ENCODE results near the gene EIF3A.
A peak's percentile ranks its signal among the peaks of the same experiment; 100 is the strongest.
"Not testable (repeated sequence)": the region's sequence is repeated elsewhere in the genome, so short reads cannot be mapped to it uniquely, and the experiment has no call there.

Gene EIF3A, protein sequence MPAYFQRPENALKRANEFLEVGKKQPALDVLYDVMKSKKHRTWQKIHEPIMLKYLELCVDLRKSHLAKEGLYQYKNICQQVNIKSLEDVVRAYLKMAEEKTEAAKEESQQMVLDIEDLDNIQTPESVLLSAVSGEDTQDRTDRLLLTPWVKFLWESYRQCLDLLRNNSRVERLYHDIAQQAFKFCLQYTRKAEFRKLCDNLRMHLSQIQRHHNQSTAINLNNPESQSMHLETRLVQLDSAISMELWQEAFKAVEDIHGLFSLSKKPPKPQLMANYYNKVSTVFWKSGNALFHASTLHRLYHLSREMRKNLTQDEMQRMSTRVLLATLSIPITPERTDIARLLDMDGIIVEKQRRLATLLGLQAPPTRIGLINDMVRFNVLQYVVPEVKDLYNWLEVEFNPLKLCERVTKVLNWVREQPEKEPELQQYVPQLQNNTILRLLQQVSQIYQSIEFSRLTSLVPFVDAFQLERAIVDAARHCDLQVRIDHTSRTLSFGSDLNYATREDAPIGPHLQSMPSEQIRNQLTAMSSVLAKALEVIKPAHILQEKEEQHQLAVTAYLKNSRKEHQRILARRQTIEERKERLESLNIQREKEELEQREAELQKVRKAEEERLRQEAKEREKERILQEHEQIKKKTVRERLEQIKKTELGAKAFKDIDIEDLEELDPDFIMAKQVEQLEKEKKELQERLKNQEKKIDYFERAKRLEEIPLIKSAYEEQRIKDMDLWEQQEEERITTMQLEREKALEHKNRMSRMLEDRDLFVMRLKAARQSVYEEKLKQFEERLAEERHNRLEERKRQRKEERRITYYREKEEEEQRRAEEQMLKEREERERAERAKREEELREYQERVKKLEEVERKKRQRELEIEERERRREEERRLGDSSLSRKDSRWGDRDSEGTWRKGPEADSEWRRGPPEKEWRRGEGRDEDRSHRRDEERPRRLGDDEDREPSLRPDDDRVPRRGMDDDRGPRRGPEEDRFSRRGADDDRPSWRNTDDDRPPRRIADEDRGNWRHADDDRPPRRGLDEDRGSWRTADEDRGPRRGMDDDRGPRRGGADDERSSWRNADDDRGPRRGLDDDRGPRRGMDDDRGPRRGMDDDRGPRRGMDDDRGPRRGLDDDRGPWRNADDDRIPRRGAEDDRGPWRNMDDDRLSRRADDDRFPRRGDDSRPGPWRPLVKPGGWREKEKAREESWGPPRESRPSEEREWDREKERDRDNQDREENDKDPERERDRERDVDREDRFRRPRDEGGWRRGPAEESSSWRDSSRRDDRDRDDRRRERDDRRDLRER (N-terminal part only)

DNA sequence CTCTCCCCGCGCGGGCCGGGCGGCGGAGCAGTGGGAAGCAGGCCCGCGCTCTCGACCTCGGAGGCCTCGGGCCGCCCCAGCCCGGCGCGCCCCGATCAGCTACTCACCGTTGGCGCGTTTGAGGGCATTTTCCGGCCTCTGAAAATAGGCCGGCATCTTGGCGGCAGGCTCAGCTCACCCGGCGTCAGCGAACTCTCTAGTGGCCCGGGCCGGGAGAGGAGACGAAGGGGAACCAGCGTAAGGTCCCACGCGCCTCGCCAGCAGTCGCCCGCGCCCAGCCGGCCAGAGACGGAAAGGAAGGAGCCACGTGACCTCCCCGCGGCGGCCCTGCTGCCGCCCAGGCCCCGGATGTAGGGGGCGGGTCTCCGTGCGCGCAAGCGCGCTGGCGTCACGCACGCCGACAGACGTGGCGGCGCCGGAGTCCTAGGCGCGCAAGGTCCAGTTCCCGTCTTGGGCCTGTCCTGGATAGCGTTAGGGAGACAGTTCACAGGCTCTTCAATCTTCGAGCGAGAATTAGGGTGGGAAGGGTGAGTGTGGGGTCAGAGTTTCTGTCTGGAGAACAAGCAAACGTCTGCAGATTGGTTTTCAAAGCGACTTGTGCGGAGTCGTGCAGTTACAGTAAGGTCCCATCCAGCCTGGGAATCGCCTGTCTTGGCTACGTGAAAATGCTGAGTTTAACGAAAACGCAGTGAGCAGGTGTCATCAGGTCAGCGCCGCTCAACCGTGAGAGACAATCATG, at the start of gene EIF3A:
EIF3A (minus strand) TSS at position 297 of the 739 bp plus-strand sequence; CDS start at position 156, 141 bp downstream.
- peak; percentile 92 for DNase-seq

DNA sequence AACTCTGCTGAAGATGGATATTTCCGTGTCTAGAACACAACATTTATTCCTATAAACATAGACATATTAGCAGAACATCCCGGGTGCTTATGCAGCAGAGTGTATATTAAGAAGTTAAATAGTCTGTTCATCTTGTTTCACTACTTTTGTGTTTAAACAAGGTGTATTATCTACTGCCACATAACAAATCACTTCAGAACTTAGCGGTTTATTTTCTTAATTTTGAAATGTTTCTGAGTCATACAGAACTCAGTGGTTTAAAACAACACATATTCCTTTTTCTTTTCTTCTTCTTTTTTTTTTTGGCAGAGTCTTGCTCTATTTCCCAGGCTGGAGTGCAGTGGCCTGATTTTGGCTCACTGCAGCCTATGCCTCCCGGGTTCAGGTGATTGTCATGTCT, 49.1 kb upstream of the EIF3A start:
- no peak for DNase-seq

DNA sequence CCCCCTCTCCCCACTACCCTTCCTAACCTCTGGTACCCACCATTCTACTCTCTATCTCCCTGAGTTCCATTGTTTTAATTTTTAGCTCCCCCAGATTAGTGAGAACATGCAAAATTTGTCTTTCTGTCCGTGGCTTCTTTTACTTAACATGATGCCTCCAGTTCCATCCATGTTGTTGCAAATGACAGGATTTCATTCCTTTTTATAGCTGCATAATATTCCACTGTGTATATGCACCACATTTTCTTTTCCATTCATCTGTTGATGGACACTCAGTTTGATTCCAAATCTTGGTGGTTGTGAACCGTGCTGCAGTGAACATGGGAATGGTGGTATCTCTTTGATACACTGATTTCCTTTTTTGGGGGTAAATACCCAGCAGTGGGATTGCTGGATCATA, 45.3 kb upstream of the EIF3A start:
- DNase-seq: no peak

DNA sequence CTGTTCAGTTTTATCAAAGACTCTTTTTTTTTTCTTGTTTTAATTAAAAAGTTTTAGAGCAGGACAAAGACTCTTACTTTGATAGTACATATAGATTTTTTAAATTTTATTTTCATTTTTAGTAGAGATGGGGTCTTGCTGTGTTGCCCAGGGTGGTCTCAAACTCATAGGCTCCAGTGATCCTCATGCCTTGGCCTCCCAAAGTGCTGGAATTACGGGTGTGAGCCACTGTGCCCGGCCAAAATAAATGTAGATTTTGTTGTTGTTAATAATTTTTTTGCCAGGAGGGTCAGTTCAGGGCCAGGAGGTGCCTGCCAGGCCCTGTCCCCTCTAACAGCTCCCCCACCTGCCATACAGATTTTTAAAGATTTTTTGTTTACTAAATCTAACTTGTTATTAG, 40.3 kb upstream of the EIF3A start:
- no peak for DNase-seq

DNA sequence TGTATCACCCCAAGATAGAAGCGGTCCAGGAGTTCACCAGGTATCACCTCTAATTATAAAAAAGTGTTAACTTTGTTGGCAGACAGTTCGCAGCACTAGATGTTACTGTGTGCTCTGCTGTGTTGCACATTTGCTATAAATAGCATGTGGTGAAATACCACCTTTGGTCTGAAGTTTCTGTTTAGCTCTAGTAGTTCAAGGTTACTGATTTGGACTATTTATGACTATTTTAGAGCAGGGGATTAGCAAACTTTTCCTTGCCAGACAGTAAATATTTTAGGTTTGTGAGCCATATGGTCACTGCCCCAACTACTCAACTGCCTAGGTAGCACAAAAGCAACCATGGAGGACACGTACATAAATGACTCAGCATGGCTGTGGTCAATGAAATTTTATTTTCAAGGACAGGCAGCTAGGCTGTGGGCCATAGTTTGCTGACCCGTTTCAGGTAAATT, 39.8 kb upstream of the EIF3A start:
- DNase-seq: peak; percentile 77

DNA sequence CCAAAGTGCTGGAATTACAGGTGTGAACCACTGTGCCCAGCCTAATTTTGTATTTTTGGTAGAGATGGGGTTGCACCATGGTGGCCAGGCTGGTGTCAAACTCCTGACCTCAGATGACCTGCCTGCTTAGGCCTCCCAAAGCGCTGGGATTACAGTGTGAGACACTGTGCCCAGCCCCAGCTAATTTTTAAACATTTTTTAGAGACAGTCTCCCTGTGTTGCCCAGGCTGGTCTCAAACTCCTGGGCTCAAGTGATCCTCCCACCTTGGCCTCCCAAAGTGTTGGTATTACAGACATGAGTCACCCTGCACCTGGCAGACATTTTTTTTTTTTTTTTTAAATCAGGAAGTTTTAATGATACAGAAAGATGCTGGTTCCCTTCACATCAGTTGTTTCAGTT, 38.8 kb upstream of the EIF3A start:
- DNase-seq: no peak

DNA sequence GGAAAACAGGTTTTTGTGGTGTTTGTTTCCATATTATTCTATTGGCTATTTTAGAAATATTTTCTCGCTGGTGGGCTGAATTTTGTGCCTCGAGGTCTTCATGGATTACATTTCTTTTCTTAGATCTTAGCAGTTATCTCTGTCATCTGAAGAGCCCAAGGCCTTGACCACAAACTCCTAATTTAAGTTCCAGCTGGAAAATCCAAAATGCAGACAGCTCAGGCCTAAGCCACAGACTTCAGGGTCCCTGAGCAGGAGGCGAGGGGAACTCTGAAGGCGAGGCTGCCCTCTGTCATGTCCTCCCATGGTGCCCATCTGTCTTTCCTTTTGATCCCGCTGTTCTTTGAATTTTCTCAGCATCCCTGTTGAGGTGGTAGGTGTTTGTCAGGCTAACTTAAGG, 37.6 kb upstream of the EIF3A start:
- no peak for DNase-seq

DNA sequence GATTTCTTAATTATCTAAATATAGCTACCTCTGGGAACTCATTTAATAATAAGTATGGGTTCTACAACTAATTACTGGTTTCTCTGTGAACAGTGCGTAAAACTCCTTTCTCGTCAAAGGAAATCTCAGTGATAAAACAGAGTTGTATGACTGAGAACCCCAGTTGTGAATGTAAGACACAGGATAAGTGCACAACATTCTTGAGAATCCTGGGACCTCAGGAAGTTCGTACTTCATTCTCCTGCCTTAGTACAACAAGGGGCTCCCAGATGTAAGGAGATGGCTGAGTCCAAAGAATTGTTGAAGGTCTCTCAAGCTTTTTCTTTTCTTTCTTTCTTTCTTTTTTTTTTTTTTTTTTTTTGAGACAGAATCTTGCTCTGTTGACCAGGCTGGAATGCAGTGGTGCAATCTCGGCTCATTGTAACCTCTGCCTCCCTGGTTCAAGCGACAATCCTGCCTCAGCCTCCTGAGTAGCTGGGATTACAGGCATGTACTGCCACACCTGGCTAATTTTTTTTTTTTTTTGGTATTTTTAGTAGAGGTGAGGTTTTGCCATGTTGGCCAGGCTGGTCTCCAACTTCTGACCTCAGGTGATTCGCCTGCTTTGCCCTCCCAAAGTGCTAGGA, 35.8 kb upstream of the EIF3A start:
- DNase-seq: no peak

DNA sequence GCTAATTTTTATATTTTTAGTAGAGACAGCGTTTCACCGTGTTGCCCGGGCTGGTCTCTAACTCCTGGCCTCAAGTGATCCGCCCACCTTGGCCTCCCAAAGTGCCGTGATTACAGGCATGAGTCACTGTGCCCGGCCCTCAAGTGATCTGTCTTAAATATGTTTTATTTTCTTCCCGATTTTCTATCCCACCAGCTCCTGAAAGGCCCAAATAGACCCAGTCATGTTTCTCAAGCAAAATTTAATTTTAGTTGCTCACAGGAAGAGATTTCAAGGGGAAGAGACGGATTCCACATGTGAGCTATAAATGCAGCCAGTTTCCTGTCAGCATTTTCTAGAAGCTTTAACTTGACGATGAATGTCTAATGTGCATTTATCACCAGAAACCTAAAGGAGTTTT, 35.3 kb upstream of the EIF3A start:
- no peak for DNase-seq

DNA sequence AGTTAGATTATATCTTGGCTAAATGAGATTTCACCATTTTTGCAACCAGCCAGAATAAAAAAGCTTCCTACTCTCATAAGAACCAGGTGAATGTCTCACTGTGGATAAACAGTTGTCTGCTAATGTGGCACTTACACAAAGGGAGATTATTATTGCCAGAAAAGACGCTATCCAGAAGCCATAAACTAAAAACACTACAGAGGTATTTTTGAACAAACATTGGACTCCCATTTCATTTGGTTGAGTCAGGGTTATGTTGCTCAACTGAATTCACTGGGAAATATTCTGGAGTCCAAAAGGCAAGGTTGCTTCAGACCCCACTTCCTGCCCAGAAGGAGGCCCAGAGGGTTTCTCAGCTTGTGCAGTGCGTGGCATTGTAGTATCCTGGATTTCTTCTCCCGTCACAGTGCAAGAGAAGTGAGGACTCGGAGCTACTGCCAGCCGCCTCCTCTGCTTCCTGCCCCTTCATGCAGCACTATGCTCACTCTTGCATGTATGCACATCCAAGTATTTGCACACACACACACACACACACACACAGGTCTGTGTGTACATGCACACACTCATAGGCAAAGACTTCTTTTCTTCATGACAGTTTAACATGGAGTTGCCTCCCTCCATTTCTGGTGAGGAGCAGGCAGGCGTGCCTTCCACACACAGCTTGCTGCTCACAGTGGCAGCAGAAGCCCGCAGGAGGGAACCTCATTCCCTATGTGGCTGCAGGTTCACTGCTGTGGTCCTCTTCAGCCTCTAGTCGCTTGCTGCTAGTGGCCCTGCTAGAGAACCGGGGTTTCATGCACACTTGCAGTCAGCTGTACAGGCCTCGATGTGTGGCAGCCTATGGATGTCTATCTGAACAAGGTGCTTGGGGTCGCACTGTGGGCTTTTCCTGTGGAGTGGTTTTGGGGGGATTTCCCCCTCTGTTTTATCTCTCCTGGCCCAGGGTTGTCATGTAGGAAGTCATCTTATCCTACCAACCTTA, 33.4 kb upstream of the EIF3A start:
- peak; percentile 95 for DNase-seq

DNA sequence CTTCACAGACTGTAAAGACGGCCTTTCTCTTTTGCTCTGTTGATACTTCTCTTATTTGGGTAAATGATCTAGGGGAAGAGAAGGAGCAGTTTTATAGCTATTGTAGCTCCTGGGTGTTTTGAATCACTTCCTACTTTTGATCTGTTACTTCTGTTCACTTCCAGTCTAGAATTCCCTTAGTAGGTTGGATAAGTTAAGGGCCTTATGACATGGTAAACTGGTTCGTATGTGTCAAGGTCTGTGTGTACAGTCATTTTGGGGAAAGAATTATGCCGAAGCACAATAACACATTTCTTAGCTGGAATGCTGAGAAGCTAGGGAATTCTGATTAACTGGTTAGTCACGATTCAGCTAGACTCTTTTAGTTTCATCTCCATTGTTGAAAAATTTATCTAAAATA, 31.4 kb upstream of the EIF3A start:
- peak; percentile 86 for DNase-seq

DNA sequence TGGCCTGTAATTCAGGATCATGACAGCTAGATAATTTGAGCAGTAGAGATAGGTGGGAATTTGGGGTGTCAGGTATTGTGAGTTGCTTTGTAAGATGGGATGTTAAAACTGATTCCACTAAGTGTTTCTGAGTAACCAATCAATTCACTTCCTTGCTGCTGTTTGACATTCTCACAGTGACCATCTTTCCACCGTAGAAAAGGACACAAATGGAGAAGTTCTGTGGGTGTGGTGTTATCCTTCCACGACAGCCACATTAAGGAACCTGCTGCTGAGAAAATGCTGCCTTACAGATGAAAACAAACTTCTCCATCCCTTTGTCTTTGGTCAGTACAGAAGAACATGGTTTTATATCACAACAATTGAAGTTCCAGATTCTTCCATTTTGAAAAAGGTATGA, 27.2 kb upstream of the EIF3A start:
- not testable (repeated sequence) for DNase-seq

DNA sequence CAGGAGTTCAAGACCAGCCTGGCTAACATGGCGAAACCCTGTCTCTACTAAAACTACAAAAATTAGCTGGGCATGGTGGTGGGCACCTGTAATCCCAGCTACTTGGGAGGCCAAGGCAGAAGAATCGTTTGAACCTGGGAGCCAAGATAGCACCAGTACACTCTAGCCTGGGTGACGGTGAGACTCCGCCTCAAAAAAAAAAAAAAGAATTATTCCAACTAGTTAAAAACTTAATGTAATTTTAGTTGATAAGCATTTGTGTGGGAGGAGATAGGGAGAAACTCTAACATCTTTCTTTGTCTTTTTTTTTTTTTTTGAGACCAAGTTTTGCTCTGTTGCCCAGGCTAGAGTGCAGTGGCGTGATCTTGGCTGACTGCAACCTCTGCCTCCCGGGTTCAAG, 26.5 kb upstream of the EIF3A start:
- DNase-seq: not testable (repeated sequence)

DNA sequence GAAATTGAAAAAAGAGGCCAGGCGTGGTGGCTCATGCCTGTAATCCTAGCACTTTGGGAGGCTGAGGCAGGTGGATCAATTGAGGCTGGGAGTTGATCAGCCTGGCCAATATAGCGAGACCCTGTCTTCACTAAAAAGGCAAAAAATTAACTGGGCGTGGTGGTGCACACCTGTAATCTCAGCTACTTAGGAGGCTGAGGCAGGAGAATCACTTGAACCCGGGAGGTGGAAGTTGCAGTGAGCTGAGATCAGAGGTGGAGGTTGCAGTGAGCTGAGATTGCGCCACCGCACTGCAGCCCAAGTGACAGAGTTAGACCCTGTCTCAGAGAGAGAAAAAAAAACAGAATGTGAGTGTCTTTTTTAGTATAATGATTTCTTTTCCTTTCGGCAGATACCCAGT, 25.3 kb upstream of the EIF3A start:
- not testable (repeated sequence) for DNase-seq

DNA sequence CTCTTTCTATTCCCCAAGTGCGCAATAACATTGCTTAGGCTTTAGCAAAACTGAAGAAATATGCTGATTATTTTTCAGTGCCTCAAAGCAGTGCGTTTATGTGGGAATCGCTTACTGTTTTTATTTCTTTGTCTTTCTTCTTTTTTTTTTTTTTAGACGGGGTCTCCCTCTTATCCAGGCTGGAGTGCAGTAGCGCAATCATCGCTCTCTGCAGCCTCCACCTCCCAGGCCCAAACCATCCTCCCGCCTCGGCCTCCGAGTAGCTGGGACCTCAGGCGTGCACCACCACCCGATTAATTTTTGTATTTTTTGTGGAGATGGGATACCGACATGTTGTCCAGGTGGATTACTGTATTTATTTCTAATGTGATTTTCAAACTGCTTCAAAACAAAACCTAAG, 24.5 kb upstream of the EIF3A start:
- DNase-seq: no peak

DNA sequence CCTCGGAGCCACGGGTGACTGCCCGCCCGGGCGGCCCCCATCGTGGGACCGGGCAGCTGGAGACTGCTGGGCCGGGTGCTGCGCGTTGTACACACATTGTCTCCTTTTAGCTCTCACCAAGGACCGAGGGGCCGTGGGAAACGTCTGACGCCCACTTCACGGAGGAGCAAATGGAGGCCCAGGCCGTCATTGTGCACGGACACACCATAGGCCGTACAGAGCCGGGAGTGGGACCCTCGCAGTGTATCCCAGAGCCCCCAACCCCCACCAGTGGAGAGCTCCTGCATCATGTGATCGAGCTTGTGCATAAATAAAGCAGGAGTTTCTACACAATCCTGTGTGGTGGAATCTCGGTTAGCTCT, 24.0 kb upstream of the EIF3A start:
- peak; percentile 3 for DNase-seq

DNA sequence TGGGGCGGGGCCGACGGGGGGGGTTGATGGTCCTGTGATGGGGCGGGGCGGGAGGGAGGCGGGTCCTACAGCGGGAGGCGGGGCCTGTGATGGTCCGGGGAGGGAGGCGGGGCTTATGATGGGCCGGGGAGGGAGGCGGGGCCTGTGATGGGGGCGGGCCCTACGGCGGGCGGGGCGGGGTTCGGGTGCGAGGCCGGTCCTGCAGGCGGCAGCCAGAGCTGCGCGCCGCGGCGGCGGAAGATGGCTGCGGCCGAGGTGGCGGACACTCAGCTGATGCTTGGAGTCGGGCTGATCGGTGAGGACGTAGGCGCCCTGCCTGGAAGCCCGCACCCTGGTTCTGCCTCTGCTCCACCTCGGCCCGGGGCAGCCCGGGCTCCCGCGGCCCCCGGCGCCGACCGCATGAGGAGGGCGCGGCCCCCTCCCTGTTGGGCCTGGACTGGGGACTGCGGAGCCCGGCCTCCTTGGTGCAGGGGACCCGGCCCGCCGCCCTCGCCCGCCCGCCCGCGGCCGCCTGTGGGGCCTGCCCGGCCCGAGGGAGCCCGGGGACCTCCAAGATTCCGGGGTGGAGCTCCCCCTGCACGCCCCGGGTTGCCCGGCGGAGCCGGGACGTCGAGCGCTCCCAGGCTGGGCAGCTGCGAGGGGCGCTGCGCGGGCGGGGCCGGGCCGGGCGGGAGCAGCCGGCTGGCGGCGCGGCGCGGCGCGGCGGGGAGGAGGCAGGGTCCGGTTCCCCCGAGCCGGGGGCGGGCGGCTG, 23.5 kb upstream of the EIF3A start, which contains the start of gene DENND10:
DENND10 (plus strand) TSS at position 211 of the 751 bp plus-strand sequence; CDS start at position 241, 30 bp downstream.
- peak; percentile 73 for DNase-seq

DNA sequence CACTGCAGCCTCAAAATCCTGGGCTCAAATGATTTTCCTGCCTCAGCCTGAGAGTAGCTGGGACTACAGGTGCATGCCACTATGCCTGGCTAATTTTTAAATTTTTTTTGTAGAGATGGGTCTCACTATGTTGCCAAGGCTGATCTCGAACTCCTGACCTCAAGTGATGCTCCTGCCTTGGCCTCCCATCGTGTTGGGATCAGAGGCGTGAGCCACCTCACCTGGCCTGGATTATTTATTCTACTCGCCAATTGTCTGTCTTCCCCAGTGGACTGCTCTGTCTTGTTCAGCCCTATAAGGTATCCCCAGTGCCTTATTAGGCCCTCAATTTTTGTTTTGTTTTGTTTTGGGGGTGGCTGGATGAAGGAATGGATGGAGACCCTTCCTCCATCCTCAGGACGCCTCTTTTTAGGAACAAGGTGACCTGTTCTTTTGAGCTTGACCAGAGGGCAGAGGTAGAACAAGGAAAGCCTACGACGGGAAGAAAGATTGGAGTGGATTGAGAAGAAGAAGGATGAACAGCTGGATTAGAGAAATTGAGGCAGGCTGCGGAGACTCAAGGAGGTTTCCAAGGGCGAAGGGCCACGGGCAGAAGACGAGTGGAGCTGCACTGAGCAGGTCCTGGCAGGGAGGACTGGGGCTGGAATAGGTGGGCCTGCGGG, 22.8 kb upstream of the EIF3A start:
- no peak for DNase-seq
